GM18861 (cell line): ENCODE data around the gene ARHGEF12.
A peak's percentile ranks its signal among the peaks of the same experiment; 100 is the strongest.
"Not testable (repeated sequence)": the region's sequence is repeated elsewhere in the genome, so short reads cannot be mapped to it uniquely, and the experiment has no call there.

Source experiments
- ATAC-seq: cut with Tn5 transposase; IDR thresholded peaks from one replicate; pipeline ENCODE4 v1.9.1; 2021; ENCODE audit not compliant: unreplicated experiment

ARHGEF12 gene

DNA sequence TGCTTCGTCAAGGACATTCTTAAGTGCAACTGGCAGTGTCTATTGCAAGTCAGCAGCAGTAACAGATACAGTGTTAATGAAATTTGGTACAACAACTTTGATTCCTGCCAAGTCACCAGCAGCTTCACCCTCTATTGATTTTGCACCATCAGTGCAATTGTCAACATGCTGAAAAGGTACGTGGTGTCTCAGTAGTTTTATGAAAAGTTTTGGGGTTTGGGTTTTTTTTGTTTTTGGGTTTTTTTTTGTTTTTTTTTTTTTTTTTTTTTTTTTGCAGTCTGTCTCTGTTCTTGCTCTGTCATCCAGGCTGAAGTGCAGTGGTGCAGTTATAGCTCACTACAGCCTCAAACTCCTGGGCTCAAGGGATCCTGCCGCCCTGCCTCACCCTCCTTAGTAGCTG lies 156.3 kb downstream of the ARHGEF12 start:
- no peak for ATAC-seq

DNA sequence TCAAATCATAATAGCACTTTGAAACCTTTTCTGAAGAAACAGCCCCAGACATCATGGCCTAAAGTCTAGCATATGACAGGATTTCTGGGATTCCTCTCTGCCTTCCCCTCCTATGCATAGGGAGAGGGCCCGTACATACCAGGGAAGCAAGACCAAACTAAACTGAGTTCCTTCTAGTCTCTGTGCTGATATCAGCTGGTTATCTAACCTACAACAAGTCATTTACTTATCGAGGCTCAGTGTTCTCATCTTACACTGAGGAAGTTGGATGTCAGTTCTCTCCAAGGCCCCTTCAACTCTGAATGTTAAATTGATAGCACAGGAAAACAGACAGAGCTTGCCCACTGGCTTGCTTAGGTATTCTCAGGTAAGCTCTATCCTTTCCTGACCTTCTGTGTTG lies 158.4 kb downstream of the ARHGEF12 start:
- ATAC-seq: no peak

DNA sequence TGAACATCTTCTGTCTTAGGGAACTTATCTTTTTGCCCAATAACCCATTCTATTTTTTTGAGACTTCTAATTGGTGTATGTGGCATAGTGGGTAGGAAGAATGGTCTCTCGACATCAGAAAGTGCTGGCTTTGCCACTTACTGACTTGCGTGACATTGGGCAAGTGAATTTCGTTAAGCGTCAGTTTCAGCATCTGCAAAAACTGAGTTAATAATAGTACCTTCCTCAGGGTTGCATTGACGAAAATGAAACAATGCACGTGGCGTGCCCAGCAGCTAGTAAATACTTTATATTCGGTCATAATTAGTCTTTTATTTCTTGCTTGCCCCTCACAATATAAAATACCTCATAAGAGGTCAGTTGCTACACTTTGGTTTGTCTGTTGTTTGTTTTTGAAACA lies 162.9 kb downstream of the ARHGEF12 start:
- ATAC-seq: no peak

DNA sequence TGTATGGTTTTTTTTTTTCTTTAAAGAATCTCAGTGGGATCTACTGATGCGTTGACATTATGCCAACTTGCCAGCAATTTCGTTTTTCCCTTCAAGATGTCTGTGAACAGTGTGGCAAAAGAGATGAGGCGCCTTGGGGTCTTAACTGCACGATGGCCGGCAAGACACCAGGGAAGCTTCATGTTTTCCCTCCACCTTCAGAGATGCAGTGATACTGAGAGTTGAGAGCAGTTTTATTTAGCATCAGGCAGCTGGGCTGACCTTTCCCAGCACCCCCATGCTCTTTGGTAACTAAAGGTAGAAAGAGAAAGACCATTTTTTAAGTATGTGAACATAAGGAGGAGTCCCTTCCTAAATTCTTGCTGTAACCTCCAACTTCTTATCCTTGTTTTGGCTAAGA lies 163.6 kb downstream of the ARHGEF12 start:
- no peak for ATAC-seq

DNA sequence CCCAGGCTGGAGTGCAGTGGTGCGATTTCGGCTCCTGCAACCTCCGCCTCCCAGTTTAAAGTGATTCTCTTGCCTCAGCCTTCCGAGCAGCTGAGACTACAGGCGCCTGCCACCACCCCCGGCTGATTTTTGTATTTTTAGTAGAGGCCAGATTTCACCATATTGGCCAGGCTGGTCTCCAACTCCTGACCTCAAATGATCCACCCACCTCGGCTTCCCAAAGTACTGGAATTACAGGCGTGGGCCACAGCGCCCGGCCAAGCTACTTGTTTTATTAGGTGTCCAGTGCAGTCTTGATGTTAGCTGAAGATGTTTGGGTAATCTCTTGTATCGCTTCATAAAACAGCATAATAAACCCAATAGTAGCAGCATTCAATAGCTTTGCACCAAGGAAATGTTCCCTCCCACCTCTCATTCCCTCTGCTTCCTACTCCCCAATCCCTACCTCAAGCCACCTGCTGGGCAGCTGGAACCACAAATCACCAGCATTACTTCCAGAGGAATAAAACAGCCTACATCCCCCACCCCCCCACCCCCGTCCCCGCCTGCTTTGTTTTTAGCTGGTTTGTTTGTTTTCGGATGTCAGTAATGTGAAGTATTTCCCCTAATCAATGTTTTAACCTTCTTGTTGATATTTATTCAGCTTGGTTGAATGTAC lies 164.3 kb downstream of the ARHGEF12 start:
- no peak for ATAC-seq

DNA sequence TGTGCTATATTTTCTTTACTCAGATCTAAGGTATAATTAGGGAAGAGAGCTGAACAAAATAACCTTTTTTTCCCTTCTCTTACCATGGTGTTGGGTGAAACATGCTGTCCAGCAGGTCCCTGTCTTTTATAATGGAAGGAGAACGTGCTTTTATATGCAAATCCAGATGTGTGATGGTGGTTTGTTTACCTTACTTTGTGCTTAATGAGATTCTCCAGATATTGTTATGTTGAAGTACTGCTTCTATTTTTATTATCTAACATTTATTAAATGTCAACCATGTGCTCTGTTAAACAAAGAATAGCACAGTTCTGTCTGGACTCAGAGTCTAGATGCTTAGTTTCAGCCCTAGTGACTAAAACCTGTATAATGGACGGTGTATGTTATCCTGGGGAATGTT lies 165.2 kb downstream of the ARHGEF12 start:
- ATAC-seq: no peak

DNA sequence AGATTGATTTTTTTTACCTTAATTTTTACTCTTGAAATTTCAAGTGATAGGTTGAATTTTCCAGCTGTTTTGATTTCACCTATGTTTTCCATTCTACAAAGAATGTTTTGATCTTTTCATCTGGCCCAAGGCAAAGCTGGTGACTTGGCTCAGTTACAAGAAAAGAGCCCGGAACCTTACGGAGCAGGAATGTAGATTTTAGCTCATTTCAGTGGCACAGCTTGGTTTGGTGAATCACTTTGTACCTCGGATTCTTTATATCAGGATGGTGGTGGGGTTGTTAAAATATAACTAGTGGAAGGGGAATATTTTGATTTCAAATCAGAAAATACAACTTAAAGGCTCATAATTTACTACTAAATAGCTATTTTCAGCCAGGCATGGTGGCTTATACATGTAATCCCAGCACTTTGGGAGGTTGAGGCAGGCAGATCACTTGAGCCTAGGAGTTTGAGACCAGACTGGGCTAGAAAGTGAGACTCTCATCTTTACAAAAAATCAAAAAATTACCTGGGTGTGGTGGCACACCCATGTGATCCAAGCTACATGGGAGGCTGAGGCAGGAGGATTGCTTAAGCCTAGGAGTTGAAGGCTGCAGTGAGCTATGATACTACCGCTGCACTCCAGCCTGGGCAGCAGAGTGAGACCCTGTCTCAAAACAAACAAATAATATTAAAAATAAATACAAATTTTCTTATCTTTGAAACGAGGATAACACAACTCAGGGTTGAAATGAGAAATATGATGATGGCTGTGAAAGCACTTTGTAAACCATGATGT lies 166.0 kb downstream of the ARHGEF12 start:
- ATAC-seq: no peak

DNA sequence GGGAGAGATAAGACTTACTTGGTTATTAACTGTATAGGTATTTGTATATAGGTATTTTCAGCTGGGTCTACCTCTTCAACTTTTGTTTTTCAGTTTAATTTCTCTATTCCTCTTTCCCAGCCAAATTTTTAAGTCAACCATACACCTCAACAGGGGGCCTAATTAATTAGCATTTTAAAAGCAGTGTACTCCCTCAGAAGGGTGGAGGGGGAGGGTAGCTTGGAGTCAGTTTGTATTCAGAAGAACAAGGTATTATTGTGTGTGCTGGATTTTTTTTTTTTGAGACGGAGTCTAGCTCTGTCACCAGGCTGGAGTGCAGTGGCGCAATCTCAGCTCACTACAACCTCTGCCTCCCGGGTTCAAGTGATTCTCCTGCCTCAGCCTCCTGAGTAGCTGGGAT lies 167.3 kb downstream of the ARHGEF12 start:
- not testable (repeated sequence) for ATAC-seq

DNA sequence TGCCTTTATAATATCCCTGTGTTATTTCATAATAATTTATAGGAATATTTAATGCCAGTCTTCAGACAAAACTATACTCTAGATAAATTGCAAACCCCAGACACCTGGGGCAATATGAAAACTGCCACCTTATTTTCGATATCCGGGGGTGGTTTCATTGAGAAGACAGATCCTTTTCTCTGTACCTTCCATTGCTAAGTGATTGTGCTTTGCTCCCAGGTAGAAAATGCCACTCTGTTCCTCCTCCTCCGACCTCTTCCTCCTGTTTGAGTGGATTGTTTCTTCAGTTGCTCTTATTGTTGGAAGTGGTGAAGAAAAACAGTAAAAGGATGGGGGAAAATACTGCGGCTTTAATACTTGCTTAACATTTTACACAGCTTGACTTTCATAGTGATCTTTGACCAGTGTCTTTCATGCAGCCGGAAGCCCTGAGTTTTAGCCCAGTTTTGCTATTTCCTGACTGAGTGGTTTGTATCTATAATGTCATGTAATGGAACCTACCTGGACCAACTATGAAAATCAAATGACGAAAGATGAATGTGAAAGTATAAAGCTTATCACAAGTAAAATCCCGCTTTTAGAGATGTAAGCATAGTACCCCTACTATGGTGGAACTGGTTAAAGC lies 169.7 kb downstream of the ARHGEF12 start:
- no peak for ATAC-seq

DNA sequence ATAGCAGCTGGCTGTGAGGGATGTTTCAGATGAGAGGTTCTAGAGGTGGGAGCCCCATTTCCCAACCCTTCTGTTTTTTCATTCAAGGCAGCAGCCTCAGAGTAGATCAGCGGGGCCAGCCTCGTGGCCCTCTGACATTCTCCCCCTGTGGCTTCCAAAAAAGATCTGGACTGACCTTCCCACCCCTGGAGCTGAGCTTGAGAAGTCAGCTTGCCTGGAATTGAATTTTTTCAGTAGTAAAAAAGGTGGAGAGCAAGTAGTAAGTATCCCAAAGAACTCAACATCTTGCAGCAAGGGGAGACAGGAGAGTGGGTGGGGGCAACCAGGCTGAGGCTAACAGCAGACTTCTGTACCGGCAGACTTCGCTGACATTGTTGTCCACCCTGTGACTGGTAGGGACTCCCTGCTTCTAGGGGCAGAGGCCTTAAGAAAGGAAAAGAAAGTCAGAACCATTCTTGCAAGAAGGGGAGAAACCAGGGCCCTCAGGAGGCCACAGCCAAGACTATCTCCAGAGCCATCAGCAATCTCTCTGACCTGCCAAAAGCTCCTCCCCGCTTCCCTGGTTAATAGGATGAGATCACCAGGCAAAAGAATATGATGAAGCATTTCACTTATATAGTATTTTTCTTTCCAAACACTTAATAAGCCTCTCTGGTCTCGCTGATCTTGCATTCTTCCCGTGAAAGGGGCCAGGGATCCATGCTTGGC lies 173.3 kb downstream of the ARHGEF12 start:
- no peak for ATAC-seq

DNA sequence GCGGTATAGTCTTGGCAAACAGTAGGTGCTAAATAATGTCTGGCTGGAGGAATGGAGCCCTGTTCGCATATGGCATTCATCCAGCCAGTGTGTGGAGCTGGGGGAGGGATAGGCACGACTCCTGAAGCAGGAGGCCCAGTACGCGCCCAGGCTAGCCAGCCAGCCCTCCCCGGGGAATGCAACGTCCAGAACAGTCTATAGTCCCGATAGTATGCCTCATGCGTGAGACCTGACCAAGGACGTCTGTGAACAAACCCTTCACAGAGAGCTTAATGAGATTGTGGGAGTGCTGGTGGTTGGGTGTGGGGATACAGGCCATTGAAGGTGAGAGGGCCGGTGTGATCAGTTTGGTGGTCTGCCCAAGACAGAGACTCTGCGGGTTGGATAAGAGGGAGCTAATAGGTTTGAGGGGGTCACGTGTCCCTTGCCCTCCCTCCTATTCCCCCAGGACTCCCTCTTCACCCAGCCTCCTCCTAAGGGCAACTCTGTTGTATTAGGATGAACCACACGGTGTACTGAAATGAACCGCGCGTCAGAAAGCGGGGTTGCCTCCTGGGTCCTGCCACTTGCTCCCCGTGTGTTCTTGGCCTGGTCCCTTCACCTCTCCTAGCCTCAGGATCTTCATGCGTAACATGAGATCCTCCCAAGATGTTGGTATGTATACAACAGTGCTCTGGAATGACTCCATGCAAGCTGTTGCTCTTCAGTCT lies 174.3 kb downstream of the ARHGEF12 start:
- ATAC-seq: no peak

DNA sequence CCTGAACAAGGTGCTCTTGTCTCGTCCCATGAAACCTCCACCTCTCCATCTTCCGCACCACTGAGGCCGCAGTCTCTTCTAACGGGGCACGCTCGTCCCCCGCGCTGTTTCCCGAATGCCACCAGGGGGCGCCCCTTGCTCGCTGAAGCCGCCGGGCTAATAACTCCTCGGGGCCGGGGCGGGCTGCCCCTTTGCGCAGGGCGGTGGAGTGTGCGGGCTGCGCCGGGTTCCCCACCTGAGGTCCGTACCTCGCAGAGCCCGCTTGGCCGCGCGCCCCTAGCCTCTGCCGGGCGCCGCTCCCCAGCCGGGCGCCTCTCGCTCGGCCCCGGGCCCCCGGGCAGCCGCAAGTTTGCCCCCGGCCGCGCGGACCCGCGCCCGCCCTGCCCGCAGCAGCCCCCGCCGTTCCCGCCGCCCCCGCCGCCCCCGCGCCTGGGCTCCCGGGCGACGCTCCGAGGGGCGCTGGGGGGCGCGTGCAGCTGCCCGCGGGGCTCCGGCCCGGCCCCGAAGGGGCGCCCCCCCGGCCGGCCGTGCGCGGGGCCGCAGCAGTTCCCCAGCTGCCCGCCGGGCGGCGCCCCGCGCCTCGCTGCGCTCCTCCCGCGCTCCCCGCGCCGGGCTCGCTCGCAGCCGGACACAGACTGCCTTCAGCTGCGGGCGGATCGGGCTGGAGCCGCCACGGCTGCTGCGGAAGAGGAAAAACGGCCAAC lies 175.1 kb downstream of the ARHGEF12 start, which contains the start of gene GRIK4:
Gene GRIK4 (plus strand): TSS at position 633 of the 704 bp plus-strand sequence. CDS start 148,571 bp downstream, outside the sequence.
- peak; percentile 63 for ATAC-seq

DNA sequence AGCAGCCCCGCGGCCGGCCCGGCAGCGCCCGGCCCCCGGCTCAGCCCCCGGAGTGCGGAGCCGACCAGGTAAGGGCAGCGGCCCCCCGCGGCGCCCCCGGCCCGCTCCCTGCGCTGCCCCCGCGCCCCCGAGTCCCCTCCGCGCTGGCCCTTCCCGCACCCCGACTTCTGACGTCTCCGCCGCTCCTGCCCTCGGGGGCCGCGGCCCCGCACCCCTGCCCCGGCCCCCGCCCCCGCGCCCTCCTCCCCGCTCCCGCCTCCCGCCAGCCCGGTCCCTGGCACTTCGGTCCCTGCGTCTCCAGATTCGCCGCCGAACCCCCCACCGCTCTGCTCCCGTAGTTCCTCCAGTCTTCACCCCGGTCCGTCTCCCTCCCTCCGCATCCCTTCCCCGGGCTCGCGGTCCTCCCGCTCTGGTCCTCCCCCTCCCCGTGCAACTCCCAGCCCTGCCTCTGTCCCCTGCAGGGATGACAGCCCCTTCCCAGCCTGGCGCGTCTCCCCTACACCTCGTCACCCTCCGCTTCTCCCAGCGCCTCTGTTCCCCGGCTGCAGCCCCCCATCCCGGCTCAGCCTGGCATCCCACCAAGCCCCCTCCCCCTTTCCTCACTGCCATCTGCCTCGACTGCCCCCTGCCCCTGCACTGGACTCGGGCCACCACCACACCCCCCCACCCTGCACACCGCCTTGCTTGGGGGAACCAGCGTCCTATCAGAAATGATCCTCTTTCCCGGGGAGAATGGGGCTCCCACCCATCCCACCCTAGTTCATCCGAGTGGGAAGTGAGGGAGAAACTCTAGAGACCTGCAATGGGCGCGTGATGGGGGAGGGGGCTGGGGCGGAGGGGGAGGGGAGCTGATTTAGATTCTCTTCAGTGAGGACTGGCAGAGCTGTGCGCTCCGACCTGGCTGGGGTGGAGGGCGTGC lies 175.9 kb downstream of the ARHGEF12 start:
- ATAC-seq: no peak

DNA sequence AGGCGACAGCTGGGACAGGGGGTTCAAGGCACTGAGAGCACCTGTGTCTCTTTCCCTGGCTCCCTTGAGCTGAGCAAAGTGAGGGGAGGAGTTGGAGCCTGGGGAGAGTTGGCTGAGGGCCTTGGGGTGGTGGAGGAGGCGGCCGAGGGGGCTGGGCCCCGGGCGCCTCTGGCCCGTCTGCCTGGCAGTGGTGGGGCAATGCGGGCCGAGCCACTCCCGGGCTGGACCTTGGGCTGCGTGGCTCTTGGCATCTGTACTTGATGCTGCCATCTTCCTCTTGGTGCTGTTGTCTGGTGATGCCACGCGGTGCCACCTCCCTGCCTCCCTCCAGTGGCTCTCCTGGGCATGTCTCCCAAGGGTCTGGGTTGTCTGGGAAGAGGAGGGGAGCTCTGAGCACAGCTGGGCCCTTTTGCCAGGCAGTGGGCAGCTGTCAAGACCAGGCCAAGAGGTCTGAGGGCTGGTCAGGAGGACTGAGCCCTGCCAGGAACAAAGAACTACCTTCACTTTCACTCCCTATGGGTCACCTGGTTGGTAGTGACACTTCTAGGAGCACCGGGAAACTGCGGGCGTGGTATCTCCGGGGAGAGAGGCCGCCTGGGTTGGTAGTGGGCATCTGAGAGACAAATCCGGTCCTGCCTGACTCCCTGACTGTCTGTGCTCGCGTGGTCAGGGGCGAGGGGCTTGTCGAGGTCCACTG lies 176.7 kb downstream of the ARHGEF12 start:
- no peak for ATAC-seq

DNA sequence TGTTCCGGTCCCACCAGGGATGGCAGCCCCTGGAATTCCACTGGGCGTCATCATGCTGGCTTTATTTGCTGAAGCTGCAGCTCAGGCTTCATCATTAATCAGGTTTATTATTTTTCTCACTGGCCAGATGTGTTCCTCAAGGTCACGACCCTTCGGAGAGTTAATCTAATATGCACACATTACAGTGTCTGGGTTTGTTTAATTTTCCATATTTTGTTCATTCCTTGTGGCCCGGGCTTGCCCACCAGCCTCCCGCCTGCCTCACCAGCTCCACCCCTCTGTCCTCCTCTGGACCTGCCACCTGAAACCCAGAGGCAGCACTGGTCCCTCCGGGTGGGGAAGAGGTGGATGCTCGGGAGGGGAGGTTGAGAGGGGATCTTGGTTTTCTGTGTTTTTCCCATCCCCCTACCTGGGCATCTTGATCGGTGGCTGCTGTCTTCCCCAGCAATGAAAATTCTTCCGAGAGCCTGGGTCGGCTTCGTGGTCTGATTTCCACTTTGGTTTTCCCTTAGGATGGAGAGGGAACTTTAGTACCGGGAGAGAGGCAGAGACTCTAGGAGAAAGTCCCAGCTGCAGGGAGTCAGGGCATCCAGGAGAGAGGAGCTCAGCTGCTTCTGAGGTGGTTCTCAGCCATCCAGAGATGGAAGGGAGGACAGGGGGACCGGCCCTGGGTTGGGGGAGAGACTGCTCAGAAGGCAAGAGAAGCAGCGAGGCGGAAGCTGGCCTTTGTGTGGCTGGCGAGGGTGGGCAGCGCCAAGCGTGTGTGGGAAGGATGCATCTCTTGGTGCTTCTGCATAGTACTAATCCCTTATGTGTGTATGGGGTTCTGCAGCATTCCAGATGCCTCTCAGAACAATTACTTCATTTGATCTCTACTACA lies 177.5 kb downstream of the ARHGEF12 start:
- no peak for ATAC-seq

DNA sequence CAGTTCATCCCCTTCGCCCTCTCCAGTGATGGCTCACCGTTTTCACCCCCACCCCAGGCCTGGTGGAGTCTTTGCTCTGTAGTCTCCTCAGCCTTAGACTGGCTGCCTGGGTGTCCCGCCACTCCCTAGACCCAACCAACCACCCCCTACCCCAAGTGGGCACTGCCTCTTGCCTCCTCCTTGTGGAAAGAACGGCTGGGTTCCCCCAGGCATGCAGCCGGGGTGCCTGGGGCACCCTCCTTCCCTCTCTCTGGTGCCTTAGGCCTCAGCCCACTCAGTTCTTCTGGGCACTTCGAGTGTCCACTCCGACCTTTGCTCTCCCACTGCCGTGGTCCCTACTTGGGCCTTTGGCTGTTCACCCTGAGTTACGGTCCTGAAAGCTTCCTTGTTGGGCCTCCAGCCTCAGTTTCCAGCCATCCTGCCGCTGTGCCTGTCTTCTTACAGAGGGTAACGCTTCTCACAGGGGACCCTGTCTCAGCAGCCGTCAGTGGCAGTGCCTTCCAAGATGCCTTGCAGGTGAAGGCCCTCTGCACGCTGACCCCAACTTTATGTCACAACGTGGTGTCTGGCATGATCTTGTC lies 178.4 kb downstream of the ARHGEF12 start:
- ATAC-seq: no peak

DNA sequence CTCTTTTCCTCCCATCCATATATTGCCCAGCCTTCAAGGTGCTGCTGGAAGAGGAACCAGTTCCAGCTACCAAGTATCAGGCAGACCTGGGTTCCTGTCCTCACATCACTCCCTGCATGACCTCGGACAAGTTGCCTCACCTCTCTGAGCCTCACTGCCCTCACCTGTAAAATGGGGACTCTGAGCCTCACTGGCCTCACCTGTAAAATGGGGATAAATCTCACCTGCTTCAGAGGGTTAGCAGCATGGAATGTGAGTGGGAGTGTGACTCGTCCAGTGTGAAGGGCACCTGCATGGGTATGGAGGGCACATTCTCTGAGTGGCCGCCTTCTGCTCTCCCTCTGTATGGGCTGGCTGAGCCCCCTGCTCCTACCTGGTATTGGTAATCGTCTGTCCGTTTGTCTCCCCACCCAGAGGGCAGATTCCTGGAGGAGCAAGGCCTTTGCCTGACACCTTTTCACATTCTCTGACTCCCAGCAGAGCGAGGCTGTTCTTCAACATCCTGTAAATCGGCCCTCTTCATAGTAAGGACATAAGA lies 179.0 kb downstream of the ARHGEF12 start:
- no peak for ATAC-seq
